ENCODE data around the gene CCDC126. TPM values are rescaled to one million over a fixed set of nuclear protein-coding genes. Genes with fewer than 3 reads are reported as not detected.

The CCDC126 gene
- total RNA-seq, 1 donor: 12.3 TPM

DNA sequence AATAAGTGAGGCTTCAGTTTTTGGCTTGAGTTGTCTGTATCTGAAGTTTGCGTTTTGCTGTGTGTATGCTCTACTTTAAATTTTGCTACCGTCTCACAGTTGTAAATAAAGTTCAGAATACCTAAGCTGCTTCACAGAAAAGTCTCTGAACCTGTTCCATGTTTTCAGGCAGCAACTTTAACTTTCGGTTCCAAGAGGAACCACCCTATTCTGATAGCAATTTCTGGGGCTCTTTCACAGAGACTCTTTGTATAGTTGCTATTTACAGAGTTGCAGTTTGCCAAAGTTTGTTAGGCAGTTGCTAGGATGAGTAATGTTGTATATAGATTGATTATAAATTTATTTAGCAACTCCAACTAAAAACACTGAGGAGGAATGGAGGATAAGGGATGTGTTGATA lies 88.5 kb downstream of the CCDC126 start:
- no peak for DNase-seq (ENCODE audit: insufficient read length, low spot score, missing footprints)
- Histone ChIP-seq H3K27me3 (ENCODE audit: insufficient read depth, low read length) (no peaks in the 10 kb centered on the region), H4K20me1 (ENCODE audit: insufficient read depth, low read length) (no peaks in the 10 kb centered on the region), H3K36me3 (ENCODE audit: insufficient read depth, low read length) (no peaks in the 10 kb centered on the region), H3K4me3 (ENCODE audit: insufficient read depth, low read length) (no peak overlapping the region), H3K4me2 (ENCODE audit: insufficient read depth, low read length) (no peak overlapping the region), H3K9me3 (ENCODE audit: low read depth, low read length) (no peaks in the 10 kb centered on the region), H3K4me1 (ENCODE audit: insufficient read depth, low read length) (peaks cover 6% of the 10 kb centered on the region), H3K27ac (ENCODE audit: low read depth, low read length) (no peak overlapping the region), H2AFZ (ENCODE audit: low read length) (peak overlapping the region; percentile 9), H3K79me2 (ENCODE audit: insufficient read depth, low read length) (no peaks in the 10 kb centered on the region)
- TF ChIP-seq, protein P1, sequence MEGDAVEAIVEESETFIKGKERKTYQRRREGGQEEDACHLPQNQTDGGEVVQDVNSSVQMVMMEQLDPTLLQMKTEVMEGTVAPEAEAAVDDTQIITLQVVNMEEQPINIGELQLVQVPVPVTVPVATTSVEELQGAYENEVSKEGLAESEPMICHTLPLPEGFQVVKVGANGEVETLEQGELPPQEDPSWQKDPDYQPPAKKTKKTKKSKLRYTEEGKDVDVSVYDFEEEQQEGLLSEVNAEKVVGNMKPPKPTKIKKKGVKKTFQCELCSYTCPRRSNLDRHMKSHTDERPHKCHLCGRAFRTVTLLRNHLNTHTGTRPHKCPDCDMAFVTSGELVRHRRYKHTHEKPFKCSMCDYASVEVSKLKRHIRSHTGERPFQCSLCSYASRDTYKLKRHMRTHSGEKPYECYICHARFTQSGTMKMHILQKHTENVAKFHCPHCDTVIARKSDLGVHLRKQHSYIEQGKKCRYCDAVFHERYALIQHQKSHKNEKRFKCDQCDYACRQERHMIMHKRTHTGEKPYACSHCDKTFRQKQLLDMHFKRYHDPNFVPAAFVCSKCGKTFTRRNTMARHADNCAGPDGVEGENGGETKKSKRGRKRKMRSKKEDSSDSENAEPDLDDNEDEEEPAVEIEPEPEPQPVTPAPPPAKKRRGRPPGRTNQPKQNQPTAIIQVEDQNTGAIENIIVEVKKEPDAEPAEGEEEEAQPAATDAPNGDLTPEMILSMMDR (IDR thresholded peaks at IDR 0.05; ENCODE audit: extremely low read depth, low read depth, low read length): no peak

DNA sequence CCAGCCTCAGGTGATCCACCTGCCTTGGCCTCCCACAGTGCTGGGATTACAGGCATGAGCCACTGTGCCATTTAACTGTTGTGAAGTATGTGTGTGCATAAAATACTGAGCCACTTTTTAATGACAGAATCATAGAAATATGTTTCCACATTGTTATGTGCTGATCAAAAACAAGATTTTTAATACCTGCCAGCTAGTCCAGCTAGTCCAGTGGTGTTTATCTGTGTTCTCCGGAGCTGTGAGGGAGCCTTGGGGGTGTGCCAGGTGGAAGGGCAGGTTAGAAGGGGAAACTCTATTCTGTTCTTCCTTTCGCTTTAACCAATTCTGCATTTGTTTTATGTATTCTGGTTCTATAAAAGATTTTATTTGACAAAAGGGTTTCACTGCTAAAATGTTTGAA lies 89.8 kb downstream of the CCDC126 start:
- Histone ChIP-seq H4K20me1 (ENCODE audit: insufficient read depth, low read length) (no peaks in the 10 kb centered on the region), H3K27ac (ENCODE audit: low read depth, low read length) (no peak overlapping the region), H3K4me3 (ENCODE audit: insufficient read depth, low read length) (no peak overlapping the region), H3K27me3 (ENCODE audit: insufficient read depth, low read length) (no peaks in the 10 kb centered on the region), H3K4me1 (ENCODE audit: insufficient read depth, low read length) (peaks cover 6% of the 10 kb centered on the region), H3K36me3 (ENCODE audit: insufficient read depth, low read length) (no peaks in the 10 kb centered on the region), H3K4me2 (ENCODE audit: insufficient read depth, low read length) (no peak overlapping the region), H3K9me3 (ENCODE audit: low read depth, low read length) (no peaks in the 10 kb centered on the region), H2AFZ (ENCODE audit: low read length) (no peak overlapping the region), H3K79me2 (ENCODE audit: insufficient read depth, low read length) (no peaks in the 10 kb centered on the region)
- DNase-seq (ENCODE audit: insufficient read length, low spot score, missing footprints): no peak
- TF ChIP-seq, protein P1 (IDR thresholded peaks at IDR 0.05; ENCODE audit: extremely low read depth, low read depth, low read length): no peak

DNA sequence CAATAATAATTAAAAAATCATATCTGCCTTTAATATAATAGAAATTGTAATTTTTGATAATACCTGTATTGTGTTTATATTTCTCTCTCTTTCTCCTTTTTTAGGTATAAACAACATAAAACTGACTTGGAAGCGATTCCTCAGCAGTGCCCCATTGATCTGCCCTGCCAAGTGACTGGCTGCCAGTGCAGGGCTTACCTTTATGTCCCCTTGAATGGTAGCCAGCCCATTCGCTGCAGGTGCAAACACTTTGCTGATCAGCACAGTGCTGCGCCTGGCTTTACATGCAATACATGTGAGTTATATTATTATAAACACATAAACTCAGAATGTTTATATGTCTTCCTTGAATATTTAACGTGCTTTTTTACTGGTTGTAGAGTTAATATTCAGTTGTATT lies 92.0 kb downstream of the CCDC126 start:
- TF ChIP-seq, protein P1 (IDR thresholded peaks at IDR 0.05; ENCODE audit: extremely low read depth, low read depth, low read length): no peak
- Histone ChIP-seq H3K4me3 (ENCODE audit: insufficient read depth, low read length) (no peak overlapping the region), H4K20me1 (ENCODE audit: insufficient read depth, low read length) (no peaks in the 10 kb centered on the region)

DNA sequence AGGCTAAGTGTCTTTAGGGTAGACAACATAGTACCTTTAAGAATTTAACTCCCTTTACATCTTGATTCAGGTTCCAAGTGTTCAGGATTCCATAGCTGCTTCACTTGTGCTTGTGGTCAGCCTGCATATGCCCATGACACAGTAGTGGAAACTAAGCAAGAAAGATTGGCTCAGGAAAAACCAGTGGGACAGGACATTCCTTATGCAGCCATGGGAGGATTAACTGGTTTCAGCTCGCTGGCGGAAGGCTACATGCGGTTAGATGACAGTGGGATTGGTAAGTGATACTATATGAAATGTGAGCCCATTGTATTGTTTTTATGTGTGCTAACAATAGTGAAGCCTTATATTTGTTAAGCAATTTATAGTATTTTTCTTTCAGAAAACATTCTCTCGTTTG lies 94.1 kb downstream of the CCDC126 start:
- Histone ChIP-seq H3K79me2 (ENCODE audit: insufficient read depth, low read length) (no peaks in the 10 kb centered on the region), H2AFZ (ENCODE audit: low read length) (no peak overlapping the region), H3K4me1 (ENCODE audit: insufficient read depth, low read length) (peaks cover 6% of the 10 kb centered on the region), H3K36me3 (ENCODE audit: insufficient read depth, low read length) (no peaks in the 10 kb centered on the region), H3K27me3 (ENCODE audit: insufficient read depth, low read length) (no peaks in the 10 kb centered on the region), H3K9me3 (ENCODE audit: low read depth, low read length) (no peaks in the 10 kb centered on the region), H3K27ac (ENCODE audit: low read depth, low read length) (no peak overlapping the region), H3K4me3 (ENCODE audit: insufficient read depth, low read length) (no peak overlapping the region), H4K20me1 (ENCODE audit: insufficient read depth, low read length) (no peaks in the 10 kb centered on the region), H3K4me2 (ENCODE audit: insufficient read depth, low read length) (no peak overlapping the region)
- TF ChIP-seq, protein P1 (IDR thresholded peaks at IDR 0.05; ENCODE audit: extremely low read depth, low read depth, low read length): no peak
- DNase-seq (ENCODE audit: insufficient read length, low spot score, missing footprints): no peak

More for the DNA sequence above, 92.0 kb downstream of the CCDC126 start:
- Histone ChIP-seq H2AFZ (ENCODE audit: low read length) (no peak overlapping the region), H3K36me3 (ENCODE audit: insufficient read depth, low read length) (no peaks in the 10 kb centered on the region), H3K27me3 (ENCODE audit: insufficient read depth, low read length) (no peaks in the 10 kb centered on the region), H3K4me2 (ENCODE audit: insufficient read depth, low read length) (no peak overlapping the region), H3K9me3 (ENCODE audit: low read depth, low read length) (no peaks in the 10 kb centered on the region), H3K79me2 (ENCODE audit: insufficient read depth, low read length) (no peaks in the 10 kb centered on the region), H3K27ac (ENCODE audit: low read depth, low read length) (no peak overlapping the region), H3K4me1 (ENCODE audit: insufficient read depth, low read length) (peaks cover 6% of the 10 kb centered on the region)
- DNase-seq (ENCODE audit: insufficient read length, low spot score, missing footprints): no peak
